ENCODE data around the gene VPS4B.

Gene VPS4B

GRCh38 chr18:63431180-63431579, 8.9 kb upstream of the VPS4B start:
- no peak for DNase-seq (ENCODE audit: low read depth in 2 of 3, low spot score in 1 of 3)

- no peak for DNase-seq (ENCODE audit: low read depth in 2 of 3, low spot score in 1 of 3)
These were observed 8.2 kb upstream of the VPS4B start for GRCh38 chr18:63430526-63430925.

GRCh38 chr18:63427558-63427957, 5.3 kb upstream of the VPS4B start:
- no peak for DNase-seq (ENCODE audit: low read depth in 2 of 3, low spot score in 1 of 3)

DNA sequence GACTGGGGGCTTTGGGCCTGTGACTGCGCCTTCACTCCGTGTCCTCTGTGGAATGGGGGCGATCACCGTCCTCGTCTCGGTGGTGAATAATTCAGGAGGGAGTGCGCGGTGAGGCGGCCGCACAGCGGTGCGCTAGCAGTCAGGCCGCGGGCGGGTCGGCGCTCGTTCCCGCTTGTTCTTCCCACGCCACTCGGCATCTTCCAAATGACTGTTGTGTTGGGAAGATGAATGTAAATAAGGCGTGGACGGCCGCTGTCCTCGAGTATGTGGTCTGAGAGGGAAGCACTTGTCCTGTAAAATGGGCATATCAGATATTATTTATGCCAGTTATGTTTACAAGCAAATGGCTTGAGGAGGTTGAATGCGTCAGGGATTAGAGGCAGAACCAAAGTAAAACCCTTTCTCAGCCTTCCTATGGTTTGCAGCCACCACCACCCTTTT, 608 bp upstream of the VPS4B start:
- DNase-seq (ENCODE audit: low read depth in 2 of 3, low spot score in 1 of 3): no peak

GRCh38 chr18:63421514-63421913, 762 bp downstream of the VPS4B start:
- no peak for DNase-seq (ENCODE audit: low read depth in 2 of 3, low spot score in 1 of 3)

DNA sequence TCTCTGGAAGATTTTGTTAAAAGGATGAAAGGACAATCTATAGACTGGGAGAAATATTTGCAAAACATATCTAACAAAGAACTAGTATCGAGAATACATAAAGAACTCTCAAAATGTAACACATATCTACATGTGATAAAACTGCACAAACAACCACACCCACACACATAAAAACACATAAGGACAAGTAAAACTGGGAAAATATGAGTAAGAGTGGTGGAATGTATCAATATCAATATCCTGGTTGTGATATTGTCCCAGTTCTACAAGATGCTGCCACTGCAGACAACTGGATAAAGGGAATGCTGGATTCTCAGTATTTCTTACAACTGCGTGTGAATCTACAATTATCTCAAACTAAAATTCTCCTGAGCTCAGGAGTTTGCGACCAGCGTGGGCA, 9.3 kb downstream of the VPS4B start:
- no peak for DNase-seq (ENCODE audit: low read depth in 2 of 3, low spot score in 1 of 3)

- no peak for DNase-seq (ENCODE audit: low read depth in 2 of 3, low spot score in 1 of 3)
These were observed 11.5 kb downstream of the VPS4B start for GRCh38 chr18:63410792-63411191.

- no peak for DNase-seq (ENCODE audit: low read depth in 2 of 3, low spot score in 1 of 3)
These were observed 13.0 kb downstream of the VPS4B start for GRCh38 chr18:63409301-63409700.

DNA sequence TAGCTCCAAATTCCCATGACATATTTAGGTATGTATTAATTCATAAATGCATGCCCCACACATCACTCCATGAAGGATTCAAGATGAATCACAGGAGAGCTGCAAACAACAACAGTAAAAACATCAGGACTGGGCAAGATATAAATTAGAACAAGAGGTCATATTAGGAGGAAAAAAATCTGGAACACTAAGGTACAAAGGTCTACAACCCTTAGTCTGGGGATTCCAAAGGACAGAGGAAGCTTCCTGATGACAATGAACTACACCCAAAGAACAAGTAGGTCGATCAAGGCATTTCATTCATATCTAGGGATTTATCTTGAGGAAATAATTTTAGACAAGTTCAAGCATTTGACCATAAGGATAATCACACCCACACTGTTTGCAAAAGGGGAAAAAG, 14.5 kb downstream of the VPS4B start:
- DNase-seq (ENCODE audit: low read depth in 2 of 3, low spot score in 1 of 3): no peak

- no peak for DNase-seq (ENCODE audit: low read depth in 2 of 3, low spot score in 1 of 3)
These were observed 16.3 kb downstream of the VPS4B start for GRCh38 chr18:63405986-63406385.

DNA sequence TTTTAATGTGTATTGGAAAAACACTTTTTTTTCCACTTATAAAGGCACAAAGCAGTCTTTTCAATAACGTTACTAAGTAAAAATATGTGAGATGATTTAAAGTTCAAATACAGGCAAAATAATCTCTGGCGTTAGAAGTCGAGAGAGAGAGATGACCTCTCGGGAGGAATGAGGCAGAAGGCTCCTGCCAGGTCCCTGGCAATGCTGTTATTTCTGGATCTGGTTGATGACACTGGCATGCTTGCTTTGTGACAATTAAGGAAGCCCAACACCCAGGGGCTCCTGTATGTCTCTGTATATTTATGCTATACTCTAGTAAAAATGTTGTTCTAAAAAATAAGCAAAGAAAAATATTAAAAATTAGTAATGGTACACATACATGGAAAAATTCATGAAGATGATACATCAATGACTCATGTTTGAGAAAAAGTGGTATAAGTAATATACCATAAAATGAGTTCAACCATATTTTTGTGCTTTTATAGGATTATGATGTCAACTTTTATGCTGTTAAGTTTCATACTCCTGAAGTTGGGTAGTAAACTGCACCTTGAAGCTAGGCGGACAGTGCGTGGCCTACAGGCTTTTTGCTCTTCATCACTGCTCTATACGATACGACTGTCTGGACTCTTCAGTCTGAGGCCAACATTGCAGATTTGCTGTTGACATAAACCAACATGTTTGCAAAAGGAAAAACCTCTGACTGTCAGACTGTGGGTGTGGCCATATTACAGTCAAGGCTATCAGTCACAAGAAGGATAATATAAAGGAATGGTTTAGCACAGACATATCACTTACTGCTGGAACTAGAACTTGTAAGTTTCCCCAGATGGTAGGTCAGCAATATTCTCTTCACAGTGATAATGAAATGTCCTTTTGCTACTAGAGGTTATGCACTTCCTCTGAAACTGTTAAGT, 19.8 kb downstream of the VPS4B start:
- no peak for DNase-seq (ENCODE audit: low read depth in 2 of 3, low spot score in 1 of 3)

GRCh38 chr18:63399300-63399699, 23.0 kb downstream of the VPS4B start:
- DNase-seq (ENCODE audit: low read depth in 2 of 3, low spot score in 1 of 3): no peak

DNA sequence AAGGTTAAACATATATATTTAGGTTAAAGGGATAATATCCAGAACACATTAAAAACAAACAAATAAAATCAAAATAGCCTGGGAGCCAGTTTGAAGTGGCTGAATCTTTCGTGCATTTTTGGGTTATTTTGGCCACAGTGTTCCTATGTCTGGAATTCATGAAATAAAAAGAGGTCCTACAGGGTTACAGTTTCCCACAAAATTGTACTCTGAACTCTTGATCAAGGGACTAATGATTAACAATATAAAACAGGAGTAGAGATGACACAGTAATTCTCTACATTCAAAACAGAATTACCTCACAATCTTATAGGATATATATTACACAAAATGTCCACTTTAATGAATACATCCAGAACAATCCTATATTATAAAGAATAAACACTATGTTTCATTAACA, 24.9 kb downstream of the VPS4B start:
- no peak for DNase-seq (ENCODE audit: low read depth in 2 of 3, low spot score in 1 of 3)

GRCh38 chr18:63395503-63395902, 26.8 kb downstream of the VPS4B start:
- DNase-seq (ENCODE audit: low read depth in 2 of 3, low spot score in 1 of 3): no peak

- DNase-seq (ENCODE audit: low read depth in 2 of 3, low spot score in 1 of 3): no peak
These were observed 27.3 kb downstream of the VPS4B start for GRCh38 chr18:63394954-63395353.

- no peak for DNase-seq (ENCODE audit: low read depth in 2 of 3, low spot score in 1 of 3)
These were observed 34.4 kb downstream of the VPS4B start for GRCh38 chr18:63387861-63388260.

DNA sequence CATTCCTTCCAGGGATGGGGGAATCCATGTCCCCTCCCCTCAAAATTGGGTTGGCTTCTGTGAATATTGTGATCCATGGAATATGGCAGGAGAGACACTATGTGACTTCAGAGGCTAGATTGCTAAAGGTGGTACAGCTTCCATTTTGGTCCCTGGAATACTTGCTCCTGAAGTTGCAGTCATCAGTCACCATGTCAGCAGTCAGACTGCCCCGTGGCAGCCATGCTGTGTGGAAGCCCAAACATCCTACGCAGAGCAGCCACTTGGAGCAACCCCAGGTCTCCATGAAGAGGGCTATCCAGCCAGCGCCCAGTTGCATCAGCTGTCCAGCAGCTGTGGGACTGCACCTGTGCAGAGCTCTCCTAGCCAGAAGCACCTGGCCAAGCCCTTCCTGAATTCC, 39.4 kb downstream of the VPS4B start:
- DNase-seq (ENCODE audit: low read depth in 2 of 3, low spot score in 1 of 3): no peak

- DNase-seq (ENCODE audit: low read depth in 2 of 3, low spot score in 1 of 3): no peak
These were observed 42.7 kb downstream of the VPS4B start for GRCh38 chr18:63379639-63379962.

- no peak for DNase-seq (ENCODE audit: low read depth in 2 of 3, low spot score in 1 of 3)
These were observed 43.2 kb downstream of the VPS4B start for GRCh38 chr18:63378919-63379638.

DNA sequence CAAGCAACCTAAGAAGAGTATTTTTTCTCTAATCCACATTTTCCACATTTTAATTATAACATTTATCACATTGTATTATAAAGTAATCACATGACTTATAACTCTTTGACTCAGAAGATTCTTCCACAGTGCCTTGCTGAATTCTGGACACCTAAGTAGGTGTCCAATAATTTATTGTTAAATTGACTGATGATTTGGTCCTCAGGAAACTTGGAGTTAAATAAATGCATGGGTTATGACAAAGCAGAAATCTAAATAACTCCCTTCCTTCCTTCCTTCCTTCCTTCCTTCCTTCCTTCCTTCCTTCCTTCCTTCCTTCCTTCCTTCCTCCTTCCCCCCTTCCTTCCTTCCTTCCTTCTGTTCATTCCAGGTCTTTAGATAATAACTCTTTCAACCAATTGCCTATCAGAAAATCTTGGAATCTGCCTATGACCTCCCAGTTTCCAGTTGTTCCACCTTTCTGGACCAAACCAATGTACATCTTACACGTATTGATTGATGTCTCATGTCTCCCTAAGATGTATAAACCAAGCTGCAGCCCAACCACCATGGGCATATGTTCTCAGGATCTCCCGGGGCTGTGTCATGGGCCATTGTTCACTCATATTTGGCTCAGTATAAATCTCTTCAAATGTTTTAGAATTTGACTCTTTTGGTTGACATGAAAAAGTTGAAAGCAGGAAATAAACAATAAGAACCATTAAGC, 44.8 kb downstream of the VPS4B start:
- no peak for DNase-seq (ENCODE audit: low read depth in 2 of 3, low spot score in 1 of 3)

DNA sequence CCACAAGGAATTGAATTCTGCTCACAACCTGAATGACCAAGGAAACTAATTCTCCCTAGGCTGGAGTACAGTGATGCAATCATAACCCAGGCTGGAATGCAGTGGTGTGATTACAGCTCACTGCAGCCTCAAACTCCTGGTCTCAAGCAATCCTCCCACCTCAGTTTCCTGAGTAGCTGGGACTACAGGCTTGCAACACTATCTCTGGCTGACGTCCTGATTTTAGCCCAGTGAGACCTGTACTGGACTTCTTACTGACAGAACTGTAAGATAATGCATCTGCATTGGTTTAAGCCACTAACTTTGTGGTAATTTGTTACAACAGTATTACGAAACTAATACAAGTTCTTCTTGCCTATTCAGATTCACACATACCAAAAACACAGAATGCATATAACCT, 45.7 kb downstream of the VPS4B start:
- DNase-seq (ENCODE audit: low read depth in 2 of 3, low spot score in 1 of 3): no peak

DNA sequence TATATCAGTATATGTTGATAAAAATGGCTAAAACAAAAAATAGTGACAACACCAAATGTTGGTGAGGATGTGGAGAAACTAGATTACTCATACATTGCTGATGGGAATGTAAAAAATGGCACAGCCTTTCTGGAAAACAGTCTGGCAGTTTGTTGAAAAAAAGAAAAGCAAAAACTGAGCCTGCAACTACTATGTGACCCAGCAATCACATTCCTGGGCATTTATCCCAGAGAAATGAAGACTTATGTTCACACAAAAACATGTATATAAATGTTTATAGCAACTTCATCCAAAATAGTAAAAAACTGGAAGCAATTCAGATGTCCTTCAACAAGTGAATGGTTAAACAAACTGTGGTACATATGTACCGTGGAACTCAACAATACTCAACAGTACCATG, 47.7 kb downstream of the VPS4B start:
- DNase-seq (ENCODE audit: low read depth in 2 of 3, low spot score in 1 of 3): no peak

Data from stimulated activated CD4-positive, alpha-beta T cell treated with anti-CD3 and anti-CD28 coated beads, Interleukin-12 subunit alpha, Interleukin-12 subunit beta, amount 100 ng/mL, for 48 hours (primary cell).